NCI-H1436 (cell line): ENCODE measurements around the gene RFFL.
"Not testable (repeated sequence)": the region's sequence is repeated elsewhere in the genome, so short reads cannot be mapped to it uniquely, and the experiment has no call there.

Source experiments
- DNase-seq: peaks from one replicate; lab custom pipeline; 2025; lab: John Stamatoyannopoulos, UW

RFFL gene

DNA sequence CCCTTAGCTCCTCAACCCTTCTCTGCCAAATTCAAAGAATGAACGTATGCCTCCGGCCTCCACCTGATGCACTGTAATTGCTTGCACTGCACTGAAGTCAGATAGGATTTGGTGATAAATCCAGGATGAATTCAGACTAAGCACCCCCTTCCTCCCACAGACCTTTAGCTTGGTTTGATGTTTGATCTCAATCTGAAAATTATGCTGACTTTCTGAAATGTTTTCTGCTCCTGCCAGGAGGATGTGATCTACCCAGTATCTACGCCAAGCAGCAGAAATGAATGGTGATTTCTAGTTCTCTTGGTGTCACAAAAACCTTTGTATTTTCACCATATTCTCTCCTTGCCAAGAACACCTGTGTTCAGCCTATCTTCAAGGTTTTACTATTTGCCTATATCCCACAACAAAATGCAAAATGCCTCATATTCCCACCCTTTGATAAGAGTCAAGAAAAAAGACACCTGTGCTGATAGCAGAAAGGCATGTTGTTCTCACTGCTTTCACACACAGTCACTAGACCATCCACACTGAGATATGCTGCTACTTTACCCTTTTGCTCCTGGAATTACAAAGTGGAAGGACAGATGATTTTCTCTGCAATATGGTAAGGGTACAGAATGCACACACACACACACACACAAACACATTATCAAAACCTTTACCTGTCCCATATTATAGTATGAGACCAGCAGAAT is 14.7 kb downstream of the RFFL start:
- DNase-seq, result no peak

- DNase-seq, result no peak
Measured at GRCh38 chr17:35046740-35047283, 16.7 kb downstream of the RFFL start.

GRCh38 chr17:35046245-35046644 is 17.3 kb downstream of the RFFL start:
- no peak for DNase-seq

- not testable (repeated sequence) for DNase-seq
Measured at GRCh38 chr17:35045458-35045979, 18.0 kb downstream of the RFFL start.

DNA sequence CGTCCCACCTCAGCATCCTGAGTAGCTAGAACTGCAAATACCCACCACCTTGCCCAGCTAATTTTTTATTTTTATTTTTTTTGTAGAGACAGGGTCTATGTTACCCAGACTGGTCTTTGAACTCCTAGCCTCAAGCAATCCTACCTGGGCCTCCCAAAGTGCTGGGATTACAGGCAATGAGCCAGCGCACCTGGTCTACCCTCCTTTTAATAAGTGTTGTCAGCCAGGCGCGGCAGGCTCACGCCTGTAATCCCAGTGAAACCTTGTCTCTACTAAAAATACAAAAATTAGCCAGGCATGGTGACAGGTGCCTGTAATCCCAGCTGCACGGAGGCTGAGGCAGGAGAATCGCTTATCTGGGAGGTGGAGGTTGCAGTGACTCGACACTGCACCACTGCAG is 19.3 kb downstream of the RFFL start:
- no peak for DNase-seq

GRCh38 chr17:35041390-35041789 is 22.1 kb downstream of the RFFL start:
- no peak for DNase-seq

DNA sequence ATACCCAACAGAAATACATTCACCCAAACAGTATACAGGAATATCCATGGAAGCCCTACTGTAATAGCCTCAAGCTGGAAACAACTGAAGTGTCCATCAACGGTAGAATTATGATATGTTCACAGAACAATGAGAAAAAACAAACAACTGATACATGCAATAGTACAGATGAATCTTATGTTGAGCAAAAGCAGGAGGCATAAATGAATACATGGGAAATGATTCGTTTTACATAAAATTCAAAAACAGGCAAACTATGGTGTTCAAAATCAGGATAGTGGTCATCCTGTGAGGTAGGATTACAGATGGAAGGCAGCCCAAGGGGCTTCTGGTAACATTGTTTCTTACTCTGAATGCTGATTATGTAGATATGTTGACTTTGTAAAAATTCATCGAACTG is 25.1 kb downstream of the RFFL start:
- no peak for DNase-seq

GRCh38 chr17:35030780-35031179 is 32.7 kb downstream of the RFFL start:
- DNase-seq, result no peak

DNA sequence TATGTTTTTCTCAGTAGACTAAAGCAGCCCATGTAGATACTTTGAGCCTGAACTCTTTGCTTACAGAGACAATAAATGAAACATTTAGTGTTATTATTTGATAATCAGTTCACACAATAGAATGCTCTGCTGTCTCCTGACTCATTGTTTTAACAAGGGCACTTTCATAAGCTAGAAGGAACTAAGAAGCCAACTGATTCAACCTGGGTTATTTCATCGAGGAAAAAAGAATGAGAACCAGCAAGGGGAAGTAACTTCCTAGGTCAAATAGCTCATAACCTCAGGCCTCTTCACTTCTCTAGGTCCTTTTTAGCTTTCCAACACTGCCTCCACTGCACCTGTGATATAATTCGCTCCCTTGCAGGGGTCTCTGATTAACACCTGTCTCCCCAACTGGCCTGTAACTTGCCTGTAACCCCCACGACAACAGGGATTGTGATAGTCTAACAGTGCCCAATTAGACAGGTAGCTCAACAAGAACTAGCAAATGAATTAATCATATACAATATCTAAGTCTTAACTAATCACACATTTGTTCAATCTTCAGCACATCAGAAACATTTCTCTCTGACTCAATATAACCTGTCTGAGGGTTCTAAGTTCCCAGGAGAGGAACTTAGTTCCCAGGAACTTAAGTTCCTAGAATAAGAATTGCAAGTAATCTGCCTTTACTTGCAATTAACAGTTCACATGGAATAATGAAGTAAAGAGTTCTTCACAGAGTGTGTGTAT is 34.8 kb downstream of the RFFL start:
- DNase-seq, result no peak

GRCh38 chr17:35028097-35028496 is 35.4 kb downstream of the RFFL start:
- not testable (repeated sequence) for DNase-seq

- DNase-seq, result no peak
Measured at GRCh38 chr17:35025541-35025940, 38.0 kb downstream of the RFFL start.

DNA sequence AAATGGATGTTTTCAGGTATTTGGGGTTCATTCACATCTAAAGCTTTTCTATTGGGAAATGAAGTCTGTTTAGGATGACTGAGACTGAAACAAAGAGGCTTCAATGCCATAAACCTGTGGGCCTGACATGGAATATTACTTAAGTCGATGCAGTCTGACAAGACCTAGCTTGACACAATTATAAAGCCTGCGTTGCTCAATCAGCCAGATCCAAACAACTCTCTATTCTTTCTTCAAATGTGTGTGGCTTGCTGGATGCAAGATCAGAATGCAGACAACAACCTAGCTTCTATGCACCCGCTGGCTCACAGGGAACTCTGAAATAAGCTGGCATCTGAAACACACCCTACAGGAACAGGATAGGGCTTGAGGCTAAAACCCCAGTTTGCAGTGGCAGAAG is 40.0 kb downstream of the RFFL start:
- DNase-seq, result no peak

- no peak for DNase-seq
Measured at GRCh38 chr17:35022536-35023063, 40.9 kb downstream of the RFFL start.

DNA sequence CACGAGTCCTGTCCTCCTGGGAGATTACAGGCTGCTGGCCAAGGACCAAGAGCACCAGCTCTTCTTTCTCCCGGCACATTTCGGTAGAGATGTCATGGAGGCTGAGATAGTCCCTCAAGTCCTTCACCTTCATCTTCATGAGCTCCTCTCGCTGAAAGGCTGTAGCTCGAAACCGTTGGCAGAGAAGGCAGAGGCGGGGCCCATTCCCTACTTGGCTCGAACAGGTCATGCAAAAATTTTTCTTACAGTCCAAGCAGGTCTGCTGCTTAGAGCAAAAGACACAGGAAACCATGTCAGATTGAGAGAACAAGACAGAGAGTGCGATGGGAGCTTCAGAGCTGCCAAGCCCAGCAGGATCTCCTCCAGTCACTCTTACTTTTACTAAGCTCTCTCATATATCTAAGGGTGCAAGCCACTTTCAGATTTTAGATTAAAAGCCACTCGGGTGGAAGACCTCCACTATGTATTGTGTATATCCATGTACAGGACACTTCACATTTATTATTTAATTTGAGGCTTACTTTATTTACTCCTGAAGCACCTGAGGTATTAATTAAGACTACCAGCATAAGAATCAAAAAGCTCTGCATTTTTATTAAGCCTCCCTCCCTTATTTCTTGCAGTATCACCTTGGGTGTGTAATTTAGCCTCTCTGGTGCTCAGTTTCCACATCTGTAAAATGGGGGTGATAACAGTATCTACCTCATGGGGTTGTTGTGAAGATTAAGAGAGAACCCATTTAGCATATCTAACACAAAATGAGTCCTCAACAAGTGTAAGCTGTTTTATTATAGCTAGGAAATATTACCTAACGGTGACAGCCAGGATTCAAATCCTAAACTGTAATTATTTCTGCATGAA is 41.8 kb downstream of the RFFL start:
- DNase-seq, result no peak

- no peak for DNase-seq
Measured at GRCh38 chr17:35019386-35020179, 43.9 kb downstream of the RFFL start.

GRCh38 chr17:35018814-35019213 is 44.7 kb downstream of the RFFL start:
- DNase-seq, result no peak

DNA sequence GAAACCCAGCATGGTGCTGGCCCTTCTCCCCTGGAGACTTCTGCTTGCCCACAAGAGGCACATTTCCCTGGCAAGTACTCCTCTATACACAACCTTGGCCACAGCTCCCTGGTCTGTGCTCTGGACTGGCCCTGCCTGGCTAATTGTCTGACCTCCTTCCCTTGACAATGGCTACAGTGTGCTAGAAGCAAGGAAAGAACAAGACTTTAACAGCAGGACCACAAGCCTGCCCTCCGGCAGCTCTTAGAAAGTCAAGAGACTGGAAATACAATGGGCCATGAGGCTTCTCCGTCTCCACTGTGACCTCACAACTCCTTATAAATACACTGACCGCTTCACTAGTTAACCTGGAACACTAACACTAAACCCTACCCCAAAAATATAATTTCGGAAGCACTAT is 46.5 kb downstream of the RFFL start:
- DNase-seq, result no peak

GRCh38 chr17:35016369-35016768 is 47.1 kb downstream of the RFFL start:
- no peak for DNase-seq

DNA sequence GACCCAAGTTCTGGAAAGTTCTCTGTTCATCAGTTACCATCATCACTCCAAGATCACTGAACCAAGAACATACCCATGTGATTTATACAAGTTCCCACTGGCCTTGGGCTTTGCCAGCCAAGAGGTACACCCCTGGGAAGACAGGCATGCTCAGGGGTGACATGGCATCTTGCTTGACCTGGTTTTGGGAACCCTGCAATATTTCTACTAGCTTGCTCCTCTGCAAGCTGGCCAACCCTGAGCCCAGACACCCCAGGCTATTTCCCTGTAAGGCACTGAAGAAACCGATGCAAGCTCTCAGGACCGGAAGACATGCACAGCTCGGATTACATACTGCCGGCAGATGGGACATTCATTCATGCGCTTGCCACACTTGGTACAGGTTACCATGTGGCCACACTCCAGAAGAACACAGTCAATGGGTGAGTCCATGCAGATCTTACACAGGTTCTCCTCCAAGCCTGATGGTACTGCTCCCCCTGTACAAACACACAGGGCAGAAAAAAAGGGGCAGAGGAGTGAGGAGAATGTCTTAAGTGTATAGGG is 51.8 kb downstream of the RFFL start:
- DNase-seq, result no peak

- no peak for DNase-seq
Measured at GRCh38 chr17:35010093-35010492, 53.4 kb downstream of the RFFL start.

- DNase-seq, result no peak
Measured at GRCh38 chr17:35006961-35007360, 56.5 kb downstream of the RFFL start.
